ENCODE results near the gene JADE1.

JADE1 gene

GRCh38 chr4:128787509-128788311 lies 21.8 kb upstream of the JADE1 start:
- DNase-seq (ENCODE audit: insufficient read length) (no peak), FAIRE-seq (no peak)
- no peak for TF ChIP-seq TAF1 (IDR thresholded peaks at IDR 0.05; ENCODE audit: borderline replicate concordance, low read depth, low read length)

GRCh38 chr4:128793859-128794672 lies 15.4 kb upstream of the JADE1 start:
- TF ChIP-seq POLR2AphosphoS5 (IDR thresholded peaks at IDR 0.05; ENCODE audit: low read depth, low read length) (no peak), POLR2A (IDR thresholded peaks at IDR 0.05; ENCODE audit: low read depth, low read length) (no peak), TAF1 (IDR thresholded peaks at IDR 0.05; ENCODE audit: borderline replicate concordance, low read depth, low read length) (no peak)
- DNase-seq (ENCODE audit: insufficient read length), result no peak
- no peak for FAIRE-seq

DNA sequence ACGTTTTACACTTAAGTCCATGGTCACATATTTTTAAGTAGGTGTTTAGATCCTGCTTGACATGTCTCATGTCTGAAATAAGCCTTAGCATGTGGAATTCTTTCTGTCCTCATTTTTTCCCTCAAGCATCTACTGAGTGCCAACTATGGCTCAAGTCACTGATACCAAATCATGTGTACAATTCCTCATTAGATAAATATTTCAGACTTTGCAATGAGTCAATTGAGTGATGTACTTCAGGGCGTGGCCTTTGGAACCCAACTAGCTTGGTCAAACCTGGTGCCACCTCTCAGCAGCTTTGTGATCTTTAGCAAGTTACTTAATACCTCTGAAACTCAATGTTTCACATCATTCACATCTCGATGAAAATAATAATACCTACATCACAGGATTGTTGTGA lies 12.6 kb upstream of the JADE1 start:
- FAIRE-seq (no peak), DNase-seq (ENCODE audit: insufficient read length) (no peak)
- TF ChIP-seq TAF1 (IDR thresholded peaks at IDR 0.05; ENCODE audit: borderline replicate concordance, low read depth, low read length) (no peak), POLR2A (IDR thresholded peaks at IDR 0.05; ENCODE audit: low read depth, low read length) (no peak), POLR2AphosphoS5 (IDR thresholded peaks at IDR 0.05; ENCODE audit: low read depth, low read length) (no peak)

GRCh38 chr4:128800284-128800683 lies 9.2 kb upstream of the JADE1 start:
- TF ChIP-seq TAF1 (IDR thresholded peaks at IDR 0.05; ENCODE audit: borderline replicate concordance, low read depth, low read length), result no peak
- TF ChIP-seq POLR2AphosphoS5 (IDR thresholded peaks at IDR 0.05; ENCODE audit: low read depth, low read length), result no peak
- no peak for TF ChIP-seq POLR2A (IDR thresholded peaks at IDR 0.05; ENCODE audit: low read depth, low read length)
- no peak for FAIRE-seq
- DNase-seq (ENCODE audit: insufficient read length), result no peak

GRCh38 chr4:128800701-128801284 lies 8.7 kb upstream of the JADE1 start:
- FAIRE-seq, result no peak
- DNase-seq (ENCODE audit: insufficient read length), result no peak
- TF ChIP-seq TAF1 (IDR thresholded peaks at IDR 0.05; ENCODE audit: borderline replicate concordance, low read depth, low read length) (no peak), POLR2AphosphoS5 (IDR thresholded peaks at IDR 0.05; ENCODE audit: low read depth, low read length) (no peak), POLR2A (IDR thresholded peaks at IDR 0.05; ENCODE audit: low read depth, low read length) (no peak)

- FAIRE-seq (no peak), DNase-seq (ENCODE audit: insufficient read length) (no peak)
- TF ChIP-seq POLR2AphosphoS5 (IDR thresholded peaks at IDR 0.05; ENCODE audit: low read depth, low read length) (no peak), POLR2A (IDR thresholded peaks at IDR 0.05; ENCODE audit: low read depth, low read length) (no peak), TAF1 (IDR thresholded peaks at IDR 0.05; ENCODE audit: borderline replicate concordance, low read depth, low read length) (no peak)
Observed at GRCh38 chr4:128802680-128803628, 6.5 kb upstream of the JADE1 start.

DNA sequence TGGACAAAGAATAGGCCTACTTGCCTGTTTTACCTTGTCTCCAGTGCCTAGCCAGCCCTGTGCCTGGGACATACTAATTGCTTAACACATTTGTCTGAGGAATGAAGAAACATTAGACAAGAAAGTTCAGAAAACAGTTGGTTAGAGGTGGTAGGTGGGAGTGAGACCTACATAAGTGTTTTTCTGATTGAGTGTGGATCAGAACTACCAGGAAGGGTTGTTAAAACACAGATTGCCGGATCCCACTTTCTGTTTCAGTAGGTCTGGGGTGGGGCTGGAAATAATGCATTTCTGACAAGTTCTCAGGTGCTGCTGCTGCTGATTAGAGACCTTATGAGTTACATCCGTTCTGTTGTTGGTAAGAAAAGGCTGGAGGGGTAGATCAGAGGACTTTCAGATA lies 5.7 kb upstream of the JADE1 start:
- TF ChIP-seq TAF1 (IDR thresholded peaks at IDR 0.05; ENCODE audit: borderline replicate concordance, low read depth, low read length), result no peak
- TF ChIP-seq POLR2A (IDR thresholded peaks at IDR 0.05; ENCODE audit: low read depth, low read length), result no peak
- no peak for TF ChIP-seq POLR2AphosphoS5 (IDR thresholded peaks at IDR 0.05; ENCODE audit: low read depth, low read length)
- FAIRE-seq, result peak; percentile 81
- DNase-seq (ENCODE audit: insufficient read length), result no peak

- peak; percentile 20 for DNase-seq (ENCODE audit: insufficient read length)
- TF ChIP-seq POLR2AphosphoS5 (IDR thresholded peaks at IDR 0.05; ENCODE audit: low read depth, low read length) (no peak; the same call in 1 of the 2 replicates), TAF1 (IDR thresholded peaks at IDR 0.05; ENCODE audit: borderline replicate concordance, low read depth, low read length) (no peak), POLR2A (IDR thresholded peaks at IDR 0.05; ENCODE audit: low read depth, low read length) (no peak; the same call in 1 of the 2 replicates)
- FAIRE-seq, result peak; percentile 14
Observed at GRCh38 chr4:128810331-128810870, 901 bp downstream of the JADE1 start.

- peak; percentile 84 for FAIRE-seq
- peak; percentile 48 for DNase-seq (ENCODE audit: insufficient read length)
- TF ChIP-seq POLR2A (IDR thresholded peaks at IDR 0.05; ENCODE audit: low read depth, low read length) (peak; percentile 64), POLR2AphosphoS5 (IDR thresholded peaks at IDR 0.05; ENCODE audit: low read depth, low read length) (peak; percentile 62; the same call in 1 of the 2 replicates), TAF1 (IDR thresholded peaks at IDR 0.05; ENCODE audit: borderline replicate concordance, low read depth, low read length) (no peak)
Observed at GRCh38 chr4:128810871-128811570, 1.5 kb downstream of the JADE1 start.

Measured in GM12892 (cell line).